SK-N-SH (cell line): ENCODE data around the gene ZFP2. TPM values are rescaled to one million over a fixed set of nuclear protein-coding genes. Genes with fewer than 3 reads are reported as not detected.
"Not testable (repeated sequence)": the region's sequence is repeated elsewhere in the genome, so short reads cannot be mapped to it uniquely, and the experiment has no call there.

Source experiments
- CTCF ChIA-PET: fragments of 300-600, 350-600 bp; formaldehyde crosslinking; extraction: SDS; loops from one replicate; lab custom pipeline; 2021; lab: Yijun Ruan, JAX
- POLR2A ChIA-PET: fragments of 350-600 bp; sonication (Branson Sonifier 250); formaldehyde crosslinking; extraction: SDS; loops from one replicate; lab custom pipeline; 2020; ENCODE audit warnings: antibody characterized with exemption, inconsistent platforms; lab: Yijun Ruan, JAX
- DNase-seq: peaks from one replicate; pipeline ENCODE4 v3.0.0; 2012
- H2AFZ ChIP-seq: fragments of 200-600 bp; sonication (generic); 2 replicates; pipeline ENCODE4 v1.8.1; 2016; ENCODE audit warnings: antibody characterized with exemption, mild to moderate bottlenecking, low read depth
- H3F3A ChIP-seq: fragments of 200-600 bp; sonication (generic); replicated peaks from 2 replicates; pipeline ENCODE3; 2016; ENCODE audit warnings: antibody characterized with exemption, mild to moderate bottlenecking; ENCODE audit not compliant: insufficient read depth
- H3K27ac ChIP-seq, 2 experiments: fragments of 200-500 bp in 1 of 2; fragments of 200-600 bp in 1 of 2; sonication (Bioruptor generic) in 1 of 2; sonication (generic), shearing (Covaris generic) in 1 of 2; 2 replicates each; pipeline versions ENCODE4 v1.5.1 to v1.6.1; 2014 to 2016; ENCODE audit warnings: low read depth in 2 of 2, inconsistent platforms in 1 of 2, low read length in 1 of 2, mild to moderate bottlenecking in 1 of 2, mixed read lengths in 1 of 2
- H3K27me3 ChIP-seq: fragments of 200-600 bp; sonication (generic), shearing (Covaris generic); 2 replicates; pipeline ENCODE4 v1.6.1; 2016; ENCODE audit warnings: mixed run types; ENCODE audit not compliant: insufficient read depth
- H3K36me3 ChIP-seq, 2 experiments: fragments of 200-500 bp in 1 of 2; fragments of 200-600 bp in 1 of 2; sonication (Bioruptor generic) in 1 of 2; sonication (generic) in 1 of 2; replicated peaks in 1 of 2; 2 replicates each; pipeline versions ENCODE3 to v1.5.1; 2014 to 2016; ENCODE audit warnings: low read length in 1 of 2, mild to moderate bottlenecking in 1 of 2; ENCODE audit not compliant: insufficient read depth in 2 of 2, control insufficient read depth in 1 of 2
- H3K4me1 ChIP-seq, 2 experiments: fragments of 200-500 bp in 1 of 2; fragments of 200-600 bp in 1 of 2; sonication (Bioruptor generic) in 1 of 2; sonication (generic), shearing (Covaris generic) in 1 of 2; 2 replicates each; pipeline versions ENCODE4 v1.5.1 to v1.6.1; 2014 to 2016; ENCODE audit warnings: low read depth in 1 of 2, low read length in 1 of 2, mixed run types in 1 of 2; ENCODE audit not compliant: insufficient read depth in 2 of 2, control insufficient read depth in 1 of 2
- H3K4me2 ChIP-seq: fragments of 200-600 bp; sonication (generic), shearing (Covaris generic); 2 replicates; pipeline ENCODE4 v1.6.1; 2017; ENCODE audit warnings: mixed run types
- H3K4me3 ChIP-seq, 2 experiments: fragments of 200-500 bp in 1 of 2; fragments of 200-600 bp in 1 of 2; sonication (Bioruptor generic) in 1 of 2; sonication (generic), shearing (Covaris generic) in 1 of 2; 2 replicates each; pipeline versions ENCODE4 v1.5.1 to v1.8.1; 2014 to 2016; ENCODE audit warnings: low read depth in 2 of 2, inconsistent platforms in 1 of 2, low read length in 1 of 2, mild to moderate bottlenecking in 1 of 2, mixed read lengths in 1 of 2, moderate library complexity in 1 of 2
- H3K79me2 ChIP-seq: fragments of 200-600 bp; sonication (generic); 2 replicates; pipeline ENCODE4 v1.8.1; 2017; ENCODE audit warnings: mild to moderate bottlenecking; ENCODE audit not compliant: insufficient read depth
- H3K9ac ChIP-seq: fragments of 200-600 bp; sonication (generic); 2 replicates; pipeline ENCODE4 v1.6.1; 2017; ENCODE audit warnings: mixed run types
- H3K9me2 ChIP-seq: fragments of 200-600 bp; sonication (generic); 2 replicates; pipeline ENCODE4 v1.6.1; 2017; ENCODE audit warnings: mixed run types
- H3K9me3 ChIP-seq: fragments of 200-600 bp; sonication (generic); 2 replicates; pipeline ENCODE4 v1.6.1; 2017; ENCODE audit warnings: mixed run types, mild to moderate bottlenecking, moderate library complexity
- H4K20me1 ChIP-seq: fragments of 200-600 bp; sonication (generic); 2 replicates; pipeline ENCODE4 v1.6.1; 2017; ENCODE audit warnings: mild to moderate bottlenecking, mixed run types; ENCODE audit not compliant: insufficient read depth
- CTCF ChIP-seq: fragments of 200-600 bp; sonication (generic); IDR thresholded peaks from 2 replicates; pipeline ENCODE4 v1.6.1; 2017; ENCODE audit warnings: antibody characterized with exemption, mild to moderate bottlenecking, moderate library complexity
- EP300 ChIP-seq, 2 experiments: IDR thresholded peaks; 2 replicates each; pipeline versions ENCODE4 v1.4.0 to v1.6.1; 2012; ENCODE audit warnings: borderline replicate concordance in 1 of 2, low read depth in 1 of 2, low read length in 1 of 2
- EZH2phosphoT487 ChIP-seq: fragments of 200-600 bp; sonication (generic); IDR thresholded peaks from 2 replicates; pipeline ENCODE4 v1.6.1; 2017; ENCODE audit warnings: low read depth, mixed run types, mild to moderate bottlenecking, antibody characterized with exemption, moderate library complexity, borderline replicate concordance
- GABPA ChIP-seq: IDR thresholded peaks from 2 replicates; pipeline ENCODE4 v1.4.0; 2012; ENCODE audit warnings: low read depth, mild to moderate bottlenecking
- GATA2 ChIP-seq: sonication (generic); formaldehyde crosslinking; IDR thresholded peaks from 2 replicates; pipeline ENCODE4 v1.5.0; 2020; ENCODE audit warnings: mild to moderate bottlenecking, missing genetic modification reagents
- MXI1 ChIP-seq: IDR thresholded peaks from 2 replicates; pipeline ENCODE4 v1.6.1; 2012; ENCODE audit warnings: mild to moderate bottlenecking, low read depth, low read length, improper control_type of control experiment
- RAD21 ChIP-seq: IDR thresholded peaks from 2 replicates; pipeline ENCODE4 v1.6.1; 2012; ENCODE audit warnings: mild to moderate bottlenecking, low read length
- RCOR1 ChIP-seq: fragments of 150-350 bp; IDR thresholded peaks from 2 replicates; pipeline ENCODE4 v1.6.1; 2017; ENCODE audit warnings: antibody characterized with exemption, low read length
- TAF1 ChIP-seq: IDR thresholded peaks from 2 replicates; pipeline ENCODE4 v1.6.1; 2012; ENCODE audit warnings: low read depth, mild to moderate bottlenecking, low read length, moderate library complexity, borderline replicate concordance
- TEAD4 ChIP-seq: IDR thresholded peaks from 2 replicates; pipeline ENCODE4 v1.4.0; 2012; ENCODE audit warnings: mild to moderate bottlenecking, borderline replicate concordance; ENCODE audit not compliant: insufficient read depth
- WGBS: methylation state at CpG from one replicate; pipeline ENCODE4 v1.1.6; 2017; ENCODE audit warnings: low lambda C conversion rate; 5-methylcytosine and 5-hydroxymethylcytosine counted together
- polyA plus RNA-seq, 3 experiments: library from polyadenylated mRNA; depleted of rRNA; stranded (reverse); fragments of >200 nt; gene quantifications; 2 replicates each; pipeline ENCODE4 v1.2.3, GENCODE V29; 2012
- TF ChIP-seq, protein P1 (sequence below): IDR thresholded peaks from 2 replicates; pipeline ENCODE4 v1.6.1; 2012; ENCODE audit warnings: mild to moderate bottlenecking, low read depth, low read length, moderate library complexity

Gene ZFP2
- polyA plus RNA-seq, 1 of the 3 experiments (the other 2 are of a cell fraction) = 0.33 TPM

DNA sequence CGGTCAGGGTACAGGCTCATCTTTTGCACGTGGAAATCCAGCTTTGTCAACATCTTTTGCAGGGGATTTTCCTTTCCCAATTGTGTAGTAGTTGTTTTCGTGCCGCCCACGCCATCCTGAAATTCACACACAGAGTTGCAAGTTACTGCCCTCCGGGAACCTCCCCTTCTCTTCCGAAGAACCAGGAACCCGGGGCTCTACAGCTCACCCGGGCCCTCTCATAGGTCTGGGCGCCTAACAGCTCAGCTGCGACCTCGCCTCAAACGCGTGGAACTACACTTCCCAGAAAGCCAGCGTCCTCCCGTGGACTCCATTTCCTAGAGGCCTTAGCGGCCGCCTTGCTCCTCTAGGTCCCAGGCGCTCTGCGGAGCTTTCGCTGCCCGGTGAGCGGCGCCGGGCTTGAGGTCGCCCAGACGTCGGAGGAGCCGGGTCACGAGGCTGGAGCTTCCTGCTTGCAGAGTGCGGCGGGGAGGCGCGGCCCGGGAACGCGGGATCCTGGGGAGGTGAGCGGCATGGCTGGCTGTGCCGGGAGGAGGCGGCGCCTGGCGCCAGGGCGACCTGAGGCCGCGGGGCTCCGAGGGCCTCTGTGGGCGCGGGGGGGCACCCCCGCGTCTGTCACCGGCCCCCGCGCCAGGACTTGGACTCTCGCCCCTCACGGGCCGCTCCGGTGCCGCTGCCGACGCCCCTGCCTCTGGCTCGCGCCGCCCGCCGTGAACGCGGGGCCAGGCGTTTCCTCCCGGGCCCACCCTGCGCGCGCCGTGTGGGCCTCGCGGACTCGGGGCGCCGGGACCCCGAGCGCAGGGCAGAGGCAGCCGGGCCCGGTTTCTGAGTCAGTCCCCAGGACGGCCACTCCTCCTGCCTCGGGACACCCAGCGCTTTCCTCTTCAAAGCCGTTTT is 35.8 kb upstream of the ZFP2 start, which contains the start of gene ZNF354B (continued):
- TF ChIP-seq, protein P1, sequence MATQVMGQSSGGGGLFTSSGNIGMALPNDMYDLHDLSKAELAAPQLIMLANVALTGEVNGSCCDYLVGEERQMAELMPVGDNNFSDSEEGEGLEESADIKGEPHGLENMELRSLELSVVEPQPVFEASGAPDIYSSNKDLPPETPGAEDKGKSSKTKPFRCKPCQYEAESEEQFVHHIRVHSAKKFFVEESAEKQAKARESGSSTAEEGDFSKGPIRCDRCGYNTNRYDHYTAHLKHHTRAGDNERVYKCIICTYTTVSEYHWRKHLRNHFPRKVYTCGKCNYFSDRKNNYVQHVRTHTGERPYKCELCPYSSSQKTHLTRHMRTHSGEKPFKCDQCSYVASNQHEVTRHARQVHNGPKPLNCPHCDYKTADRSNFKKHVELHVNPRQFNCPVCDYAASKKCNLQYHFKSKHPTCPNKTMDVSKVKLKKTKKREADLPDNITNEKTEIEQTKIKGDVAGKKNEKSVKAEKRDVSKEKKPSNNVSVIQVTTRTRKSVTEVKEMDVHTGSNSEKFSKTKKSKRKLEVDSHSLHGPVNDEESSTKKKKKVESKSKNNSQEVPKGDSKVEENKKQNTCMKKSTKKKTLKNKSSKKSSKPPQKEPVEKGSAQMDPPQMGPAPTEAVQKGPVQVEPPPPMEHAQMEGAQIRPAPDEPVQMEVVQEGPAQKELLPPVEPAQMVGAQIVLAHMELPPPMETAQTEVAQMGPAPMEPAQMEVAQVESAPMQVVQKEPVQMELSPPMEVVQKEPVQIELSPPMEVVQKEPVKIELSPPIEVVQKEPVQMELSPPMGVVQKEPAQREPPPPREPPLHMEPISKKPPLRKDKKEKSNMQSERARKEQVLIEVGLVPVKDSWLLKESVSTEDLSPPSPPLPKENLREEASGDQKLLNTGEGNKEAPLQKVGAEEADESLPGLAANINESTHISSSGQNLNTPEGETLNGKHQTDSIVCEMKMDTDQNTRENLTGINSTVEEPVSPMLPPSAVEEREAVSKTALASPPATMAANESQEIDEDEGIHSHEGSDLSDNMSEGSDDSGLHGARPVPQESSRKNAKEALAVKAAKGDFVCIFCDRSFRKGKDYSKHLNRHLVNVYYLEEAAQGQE = no peak
- TF ChIP-seq TAF1 (no peak), TEAD4 (no peak), EZH2phosphoT487 (no peak), GABPA (0 out of 2 replicates have a peak, but pooled peaks have one; percentile 39), MXI1 (peak; percentile 87), CTCF (no peak), RCOR1 (no peak), GATA2 (no peak), RAD21 (0 out of 2 replicates have a peak, but pooled peaks have one; percentile 5), EP300 (IDR thresholded peaks at IDR 0.05; ENCODE audit: borderline replicate concordance in 1 of 2, low read depth in 1 of 2, low read length in 1 of 2) (no peak)

GRCh38 chr5:178860615-178861014 is 35.1 kb upstream of the ZFP2 start:
- no CpG with 5 or more reads among the region's 31 CpGs for WGBS
- H3F3A ChIP-seq, H3K9me3 ChIP-seq, H3K27me3 ChIP-seq, POLR2A ChIA-PET, H3K9me2 ChIP-seq, CTCF ChIA-PET, DNase-seq, H3K4me1 ChIP-seq, H4K20me1 ChIP-seq, H3K27ac ChIP-seq: not testable (repeated sequence)
- Histone ChIP-seq H3K4me2 (peak overlapping the region; percentile 71; the same call in 1 of the 2 replicates), H3K4me3 (peak overlapping the region; percentile 73 to 75), H3K9ac (peak overlapping the region; percentile 73), H3K79me2 (peaks cover 19% of the 10 kb centered on the region; the same call in 1 of the 2 replicates), H3K36me3 (peaks cover 18 to 20% of the 10 kb centered on the region in 2 experiments), H2AFZ (0 out of 2 replicates have a peak overlapping the region, but pooled peaks have one; percentile 93)
